HEK293 (cell line): ENCODE measurements around the gene SHROOM3.

Experiments used
- CTCF ChIA-PET: fragments of 350-600 bp; formaldehyde crosslinking; extraction: SDS; loops from one replicate; lab custom pipeline; 2021; ENCODE audit warnings: antibody characterized with exemption; lab: Yijun Ruan, JAX
- POLR2A ChIA-PET: fragments of 300-600 bp; formaldehyde crosslinking; extraction: SDS; loops from one replicate; lab custom pipeline; 2020; ENCODE audit warnings: antibody characterized with exemption, inconsistent platforms; lab: Yijun Ruan, JAX
- H3K27ac ChIP-seq: fragments of 200-500 bp; sonication (Bioruptor generic); 2 replicates; pipeline ENCODE4 v1.5.1; 2014; ENCODE audit warnings: low read depth, low read length, control low read depth, inconsistent platforms; ENCODE audit errors: extremely low read depth
- H3K36me3 ChIP-seq, 2 experiments: fragments of 200-500 bp in 1 of 2; sonication (Bioruptor generic) in 1 of 2; 1 replicate in 1 of 2; 2 replicates in 1 of 2; pipeline ENCODE4 v1.5.1; 2014 to 2017; ENCODE audit warnings: inconsistent platforms in 2 of 2, low read length in 2 of 2; ENCODE audit not compliant: control insufficient read depth in 2 of 2, insufficient read depth in 1 of 2
- H3K4me1 ChIP-seq: fragments of 200-500 bp; sonication (Bioruptor generic); 2 replicates; pipeline ENCODE4 v1.5.1; 2014; ENCODE audit warnings: mild to moderate bottlenecking, low read length, inconsistent platforms; ENCODE audit not compliant: control insufficient read depth, insufficient read depth
- H3K4me3 ChIP-seq: 2 replicates; pipeline ENCODE4 v1.5.1; 2011; ENCODE audit warnings: low read depth, mild to moderate bottlenecking, control low read depth, low read length, moderate library complexity
- H3K9me3 ChIP-seq: fragments of 200-500 bp; sonication (Bioruptor generic); 2 replicates; pipeline ENCODE4 v1.5.1; 2014; ENCODE audit warnings: low read depth, low read length, inconsistent platforms; ENCODE audit not compliant: control insufficient read depth, insufficient read depth
- EGR2 ChIP-seq: fragments of 450-650 bp; formaldehyde crosslinking; IDR thresholded peaks from 2 replicates; pipeline ENCODE4 v1.5.1; 2016; ENCODE audit warnings: low read depth, missing biosample characterization, missing genetic modification characterization
- SP3 ChIP-seq: fragments of 450-650 bp; formaldehyde crosslinking; IDR thresholded peaks from 2 replicates; pipeline ENCODE4 v1.5.1; 2016; ENCODE audit warnings: missing biosample characterization, missing genetic modification characterization
- YY1 ChIP-seq: fragments of 450-650 bp; formaldehyde crosslinking; IDR thresholded peaks from 2 replicates; pipeline ENCODE4 v1.5.1; 2018; ENCODE audit warnings: missing biosample characterization, missing genetic modification characterization
- ZFP41 ChIP-seq: fragments of 450-650 bp; formaldehyde crosslinking; IDR thresholded peaks from 2 replicates; pipeline ENCODE4 v1.5.1; 2016; ENCODE audit warnings: missing biosample characterization, missing genetic modification characterization, borderline replicate concordance
- ZNF132 ChIP-seq: fragments of 450-650 bp; formaldehyde crosslinking; IDR thresholded peaks from 2 replicates; pipeline ENCODE4 v1.5.1; 2017; ENCODE audit warnings: missing biosample characterization, missing genetic modification characterization, borderline replicate concordance
- ZNF2 ChIP-seq: fragments of 450-650 bp; formaldehyde crosslinking; IDR thresholded peaks from 2 replicates; pipeline ENCODE4 v1.5.1; 2016; ENCODE audit warnings: missing biosample characterization, missing genetic modification characterization
- ZNF211 ChIP-seq: fragments of 450-650 bp; formaldehyde crosslinking; IDR thresholded peaks from 2 replicates; pipeline ENCODE4 v1.5.1; 2016; ENCODE audit warnings: low read depth, missing biosample characterization, missing genetic modification characterization
- ZNF24 ChIP-seq: fragments of 450-650 bp; formaldehyde crosslinking; IDR thresholded peaks from 2 replicates; pipeline ENCODE4 v1.5.1; 2016; ENCODE audit warnings: missing biosample characterization, missing genetic modification characterization
- ZNF266 ChIP-seq: fragments of 450-650 bp; formaldehyde crosslinking; IDR thresholded peaks from 2 replicates; pipeline ENCODE4 v1.5.1; 2016; ENCODE audit warnings: missing biosample characterization, missing genetic modification characterization, low read depth
- ZNF341 ChIP-seq: fragments of 450-650 bp; formaldehyde crosslinking; IDR thresholded peaks from 2 replicates; pipeline ENCODE4; 2016; ENCODE audit warnings: low read depth, missing biosample characterization, missing genetic modification characterization
- ZNF394 ChIP-seq: fragments of 450-650 bp; formaldehyde crosslinking; IDR thresholded peaks from 2 replicates; pipeline ENCODE4 v1.5.1; 2016; ENCODE audit warnings: missing biosample characterization, missing genetic modification characterization, mild to moderate bottlenecking, moderate library complexity, borderline replicate concordance
- ZNF473 ChIP-seq: fragments of 450-650 bp; formaldehyde crosslinking; IDR thresholded peaks from 2 replicates; pipeline ENCODE4 v1.5.1; 2017; ENCODE audit warnings: missing biosample characterization, missing genetic modification characterization
- ZNF48 ChIP-seq: fragments of 450-650 bp; formaldehyde crosslinking; IDR thresholded peaks from 2 replicates; pipeline ENCODE4 v1.5.1; 2016; ENCODE audit warnings: missing biosample characterization, missing genetic modification characterization
- ZNF514 ChIP-seq: fragments of 450-650 bp; formaldehyde crosslinking; IDR thresholded peaks from 2 replicates; pipeline ENCODE4 v1.5.1; 2016; ENCODE audit warnings: missing biosample characterization, missing genetic modification characterization
- ZNF549 ChIP-seq: fragments of 450-650 bp; IDR thresholded peaks from 2 replicates; pipeline ENCODE4 v1.5.1; 2018; ENCODE audit warnings: missing biosample characterization, missing genetic modification characterization, mild to moderate bottlenecking, inconsistent platforms, moderate library complexity
- ZNF555 ChIP-seq: fragments of 450-650 bp; formaldehyde crosslinking; conservative IDR thresholded peaks from 2 replicates; pipeline ENCODE4 v1.5.1; 2017; ENCODE audit warnings: missing biosample characterization, mild to moderate bottlenecking, missing genetic modification characterization, inconsistent platforms
- ZNF561 ChIP-seq: fragments of 450-650 bp; IDR thresholded peaks from 2 replicates; pipeline ENCODE4 v1.5.1; 2018; ENCODE audit warnings: missing biosample characterization, missing genetic modification characterization, borderline replicate concordance
- ZNF76 ChIP-seq: fragments of 450-650 bp; formaldehyde crosslinking; IDR thresholded peaks from 2 replicates; pipeline ENCODE4; 2016; ENCODE audit warnings: low read depth, missing biosample characterization, missing genetic modification characterization, borderline replicate concordance
- ZNF777 ChIP-seq: fragments of 450-650 bp; formaldehyde crosslinking; IDR thresholded peaks from 2 replicates; pipeline ENCODE4 v1.5.1; 2017; ENCODE audit warnings: missing biosample characterization, missing genetic modification characterization, borderline replicate concordance
- ZNF837 ChIP-seq: fragments of 450-650 bp; formaldehyde crosslinking; IDR thresholded peaks from 2 replicates; pipeline ENCODE4 v1.5.1; 2016; ENCODE audit warnings: missing biosample characterization, missing genetic modification characterization
- ZXDB ChIP-seq: fragments of 450-650 bp; formaldehyde crosslinking; IDR thresholded peaks from 2 replicates; pipeline ENCODE4 v1.5.1; 2016; ENCODE audit warnings: missing biosample characterization, missing genetic modification characterization
- TF ChIP-seq, protein P1 (sequence below): fragments of 450-650 bp; formaldehyde crosslinking; IDR thresholded peaks from 2 replicates; pipeline ENCODE4 v1.5.1; 2016; ENCODE audit warnings: missing biosample characterization, missing genetic modification characterization
- TF ChIP-seq, protein P2 (sequence below): fragments of 450-650 bp; formaldehyde crosslinking; IDR thresholded peaks from 2 replicates; pipeline ENCODE4 v1.5.1; 2016; ENCODE audit warnings: missing biosample characterization, missing genetic modification characterization
- TF ChIP-seq, protein P3 (sequence below): fragments of 450-650 bp; formaldehyde crosslinking; IDR thresholded peaks from 2 replicates; pipeline ENCODE4 v1.5.1; 2017; ENCODE audit warnings: missing biosample characterization, missing genetic modification characterization
- TF ChIP-seq, protein P4 (sequence below): fragments of 450-650 bp; formaldehyde crosslinking; IDR thresholded peaks from 2 replicates; pipeline ENCODE4 v1.5.1; 2016; ENCODE audit warnings: missing biosample characterization, missing genetic modification characterization
- TF ChIP-seq, protein P5 (sequence below): sonication (generic); formaldehyde crosslinking; IDR thresholded peaks from 2 replicates; pipeline ENCODE4 v1.8.1; 2022; ENCODE audit warnings: mild to moderate bottlenecking, moderate library complexity, missing genetic modification reagents
- TF ChIP-seq, protein P6 (sequence below): fragments of 450-650 bp; formaldehyde crosslinking; IDR thresholded peaks from 2 replicates; pipeline ENCODE4; 2016; ENCODE audit warnings: missing biosample characterization, missing genetic modification characterization

SHROOM3 gene

DNA sequence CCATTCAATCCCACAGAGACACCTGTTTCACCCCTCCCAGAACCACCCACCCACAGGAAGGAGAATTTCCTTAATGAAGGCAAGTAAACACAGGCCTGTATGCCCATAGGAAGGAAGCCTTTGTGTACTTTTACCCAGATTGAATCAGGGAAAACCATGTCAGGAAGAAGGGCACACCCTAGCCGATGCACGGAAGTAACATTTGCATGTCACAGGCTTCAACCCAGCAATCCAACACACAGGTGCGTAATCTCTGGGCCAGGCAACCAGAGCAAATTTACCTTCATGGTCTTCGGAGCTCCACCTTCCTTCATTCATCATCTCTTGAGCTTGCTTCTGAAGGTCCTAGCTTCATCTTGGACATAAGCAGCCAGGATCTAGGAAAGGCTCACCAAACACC lies 206.3 kb downstream of the SHROOM3 start:
- POLR2A ChIA-PET, result no interaction called here
- Histone ChIP-seq H3K36me3 (no peaks in the 10 kb centered on the region), H3K4me3 (no peak overlapping the region), H3K27ac (no peak overlapping the region), H3K4me1 (peaks cover 5% of the 10 kb centered on the region), H3K9me3 (no peaks in the 10 kb centered on the region)
- CTCF ChIA-PET, result no interaction called here
- TF ChIP-seq ZNF837, result no peak
- no peak for TF ChIP-seq ZNF394 (tag by site-specific recombination)
- no peak for TF ChIP-seq ZNF132
- TF ChIP-seq ZNF549 (tag by site-specific recombination), result no peak
- TF ChIP-seq, protein P1, sequence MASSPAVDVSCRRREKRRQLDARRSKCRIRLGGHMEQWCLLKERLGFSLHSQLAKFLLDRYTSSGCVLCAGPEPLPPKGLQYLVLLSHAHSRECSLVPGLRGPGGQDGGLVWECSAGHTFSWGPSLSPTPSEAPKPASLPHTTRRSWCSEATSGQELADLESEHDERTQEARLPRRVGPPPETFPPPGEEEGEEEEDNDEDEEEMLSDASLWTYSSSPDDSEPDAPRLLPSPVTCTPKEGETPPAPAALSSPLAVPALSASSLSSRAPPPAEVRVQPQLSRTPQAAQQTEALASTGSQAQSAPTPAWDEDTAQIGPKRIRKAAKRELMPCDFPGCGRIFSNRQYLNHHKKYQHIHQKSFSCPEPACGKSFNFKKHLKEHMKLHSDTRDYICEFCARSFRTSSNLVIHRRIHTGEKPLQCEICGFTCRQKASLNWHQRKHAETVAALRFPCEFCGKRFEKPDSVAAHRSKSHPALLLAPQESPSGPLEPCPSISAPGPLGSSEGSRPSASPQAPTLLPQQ (tag by site-specific recombination), result no peak
- no peak for TF ChIP-seq SP3 (tag by site-specific recombination)
- TF ChIP-seq ZNF211 (tag by site-specific recombination), result no peak
- TF ChIP-seq, protein P2, sequence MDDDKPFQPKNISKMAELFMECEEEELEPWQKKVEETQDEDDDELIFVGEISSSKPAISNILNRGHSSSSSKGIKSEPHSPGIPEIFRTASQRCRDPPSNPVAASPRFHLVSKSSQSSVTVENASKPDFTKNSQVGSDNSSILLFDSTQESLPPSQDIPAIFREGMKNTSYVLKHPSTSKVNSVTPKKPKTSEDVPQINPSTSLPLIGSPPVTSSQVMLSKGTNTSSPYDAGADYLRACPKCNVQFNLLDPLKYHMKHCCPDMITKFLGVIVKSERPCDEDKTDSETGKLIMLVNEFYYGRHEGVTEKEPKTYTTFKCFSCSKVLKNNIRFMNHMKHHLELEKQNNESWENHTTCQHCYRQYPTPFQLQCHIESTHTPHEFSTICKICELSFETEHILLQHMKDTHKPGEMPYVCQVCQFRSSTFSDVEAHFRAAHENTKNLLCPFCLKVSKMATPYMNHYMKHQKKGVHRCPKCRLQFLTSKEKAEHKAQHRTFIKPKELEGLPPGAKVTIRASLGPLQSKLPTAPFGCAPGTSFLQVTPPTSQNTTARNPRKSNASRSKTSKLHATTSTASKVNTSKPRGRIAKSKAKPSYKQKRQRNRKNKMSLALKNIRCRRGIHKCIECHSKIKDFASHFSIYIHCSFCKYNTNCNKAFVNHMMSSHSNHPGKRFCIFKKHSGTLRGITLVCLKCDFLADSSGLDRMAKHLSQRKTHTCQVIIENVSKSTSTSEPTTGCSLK (tag by site-specific recombination), result no peak
- no peak for TF ChIP-seq ZNF555 (tag by site-specific recombination)
- no peak for TF ChIP-seq ZNF514 (tag by site-specific recombination)
- TF ChIP-seq, protein P3, sequence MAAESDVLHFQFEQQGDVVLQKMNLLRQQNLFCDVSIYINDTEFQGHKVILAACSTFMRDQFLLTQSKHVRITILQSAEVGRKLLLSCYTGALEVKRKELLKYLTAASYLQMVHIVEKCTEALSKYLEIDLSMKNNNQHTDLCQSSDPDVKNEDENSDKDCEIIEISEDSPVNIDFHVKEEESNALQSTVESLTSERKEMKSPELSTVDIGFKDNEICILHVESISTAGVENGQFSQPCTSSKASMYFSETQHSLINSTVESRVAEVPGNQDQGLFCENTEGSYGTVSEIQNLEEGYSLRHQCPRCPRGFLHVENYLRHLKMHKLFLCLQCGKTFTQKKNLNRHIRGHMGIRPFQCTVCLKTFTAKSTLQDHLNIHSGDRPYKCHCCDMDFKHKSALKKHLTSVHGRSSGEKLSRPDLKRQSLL, result no peak

DNA sequence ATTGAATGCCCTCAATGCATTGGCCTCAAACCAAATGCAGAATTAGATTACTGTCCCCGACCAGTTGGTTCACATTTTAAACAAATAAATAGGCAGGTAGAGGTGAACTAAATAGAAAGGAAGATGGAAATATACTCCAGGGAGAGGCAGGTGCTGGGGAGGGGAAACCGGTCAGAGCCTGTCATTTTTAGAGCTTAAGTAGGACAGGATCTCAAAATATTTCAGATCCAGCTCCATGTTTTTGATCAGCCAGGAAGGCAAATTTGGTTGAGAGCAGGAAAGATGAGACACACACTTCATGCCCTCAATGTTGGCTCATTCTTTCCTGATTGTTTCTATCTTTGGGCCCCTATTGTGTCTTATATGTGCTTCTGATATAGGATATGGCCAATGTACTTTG lies 206.7 kb downstream of the SHROOM3 start:
- POLR2A ChIA-PET, result no interaction called here
- Histone ChIP-seq H3K4me1 (peaks cover 5% of the 10 kb centered on the region), H3K36me3 (no peaks in the 10 kb centered on the region), H3K4me3 (no peak overlapping the region), H3K9me3 (no peaks in the 10 kb centered on the region), H3K27ac (no peak overlapping the region)
- CTCF ChIA-PET, result no interaction called here
- TF ChIP-seq ZNF24 (no peak), ZNF473 (tag by site-specific recombination) (no peak), ZNF561 (tag by site-specific recombination) (no peak), ZNF266 (tag by site-specific recombination) (no peak), YY1 (tag by site-specific recombination) (no peak), ZNF2 (tag by site-specific recombination) (no peak), ZNF48 (no peak), ZNF76 (tag by site-specific recombination) (no peak), ZFP41 (tag by site-specific recombination) (no peak), ZXDB (tag by site-specific recombination) (no peak), ZNF341 (tag by site-specific recombination) (no peak), EGR2 (no peak), ZNF777 (tag by site-specific recombination) (no peak)
- TF ChIP-seq, protein P4, sequence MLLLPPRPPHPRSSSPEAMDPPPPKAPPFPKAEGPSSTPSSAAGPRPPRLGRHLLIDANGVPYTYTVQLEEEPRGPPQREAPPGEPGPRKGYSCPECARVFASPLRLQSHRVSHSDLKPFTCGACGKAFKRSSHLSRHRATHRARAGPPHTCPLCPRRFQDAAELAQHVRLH (tag by site-specific recombination), result no peak
- TF ChIP-seq, protein P5, sequence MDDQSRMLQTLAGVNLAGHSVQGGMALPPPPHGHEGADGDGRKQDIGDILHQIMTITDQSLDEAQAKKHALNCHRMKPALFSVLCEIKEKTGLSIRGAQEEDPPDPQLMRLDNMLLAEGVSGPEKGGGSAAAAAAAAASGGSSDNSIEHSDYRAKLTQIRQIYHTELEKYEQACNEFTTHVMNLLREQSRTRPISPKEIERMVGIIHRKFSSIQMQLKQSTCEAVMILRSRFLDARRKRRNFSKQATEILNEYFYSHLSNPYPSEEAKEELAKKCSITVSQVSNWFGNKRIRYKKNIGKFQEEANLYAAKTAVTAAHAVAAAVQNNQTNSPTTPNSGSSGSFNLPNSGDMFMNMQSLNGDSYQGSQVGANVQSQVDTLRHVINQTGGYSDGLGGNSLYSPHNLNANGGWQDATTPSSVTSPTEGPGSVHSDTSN, result no peak
- TF ChIP-seq, protein P2 (tag by site-specific recombination), result no peak
- TF ChIP-seq, protein P6, sequence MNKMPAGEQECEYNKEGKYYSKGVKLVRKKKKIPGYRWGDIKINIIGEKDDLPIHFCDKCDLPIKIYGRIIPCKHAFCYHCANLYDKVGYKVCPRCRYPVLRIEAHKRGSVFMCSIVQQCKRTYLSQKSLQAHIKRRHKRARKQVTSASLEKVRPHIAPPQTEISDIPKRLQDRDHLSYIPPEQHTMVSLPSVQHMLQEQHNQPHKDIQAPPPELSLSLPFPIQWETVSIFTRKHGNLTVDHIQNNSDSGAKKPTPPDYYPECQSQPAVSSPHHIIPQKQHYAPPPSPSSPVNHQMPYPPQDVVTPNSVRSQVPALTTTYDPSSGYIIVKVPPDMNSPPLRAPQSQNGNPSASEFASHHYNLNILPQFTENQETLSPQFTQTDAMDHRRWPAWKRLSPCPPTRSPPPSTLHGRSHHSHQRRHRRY (tag by site-specific recombination), result no peak
